ENCODE results near the gene ARHGEF38. TPM values are rescaled to one million over a fixed set of nuclear protein-coding genes. Genes with fewer than 3 reads are reported as not detected.

The ARHGEF38 gene
- total RNA-seq, 1 donor from 2014 or later = 15.5 TPM

GRCh38 chr4:105558277-105558676 is 5.9 kb downstream of the ARHGEF38 start:
- DNase-seq = no peak
- Histone ChIP-seq H3K27ac (no peak overlapping the region), H3K27me3 (no peaks in the 10 kb centered on the region), H3K36me3 (no peaks in the 10 kb centered on the region), H3K9me3 (no peaks in the 10 kb centered on the region), H3K4me3 (no peak overlapping the region), H3K4me1 (peaks cover 3% of the 10 kb centered on the region)
- peak; percentile 37 for ATAC-seq
- TF ChIP-seq CTCF (IDR thresholded peaks at IDR 0.05) = no peak
- intact Hi-C loops (cut with DNase I) = no loop called here

GRCh38 chr4:105560421-105560848 is 8.0 kb downstream of the ARHGEF38 start:
- DNase-seq (no peak), ATAC-seq (no peak)
- Histone ChIP-seq H3K27me3 (no peaks in the 10 kb centered on the region), H3K36me3 (no peaks in the 10 kb centered on the region), H3K9me3 (no peaks in the 10 kb centered on the region), H3K27ac (no peak overlapping the region), H3K4me3 (no peak overlapping the region), H3K4me1 (peaks cover 3% of the 10 kb centered on the region)
- intact Hi-C loops (cut with DNase I) = no loop called here
- TF ChIP-seq CTCF (IDR thresholded peaks at IDR 0.05) = no peak

- peaks cover 3% of the 10 kb centered on the region for H3K4me1 ChIP-seq
- H3K9me3 ChIP-seq = no peaks in the 10 kb centered on the region
- no peak for TF ChIP-seq CTCF (IDR thresholded peaks at IDR 0.05)
- intact Hi-C loops (cut with DNase I) = no loop called here
- H3K36me3 ChIP-seq = no peaks in the 10 kb centered on the region
- no peaks in the 10 kb centered on the region for H3K27me3 ChIP-seq
- ATAC-seq (no peak), DNase-seq (no peak)
- no peak overlapping the region for H3K4me3 ChIP-seq
- no peak overlapping the region for H3K27ac ChIP-seq
These were observed 10.9 kb downstream of the ARHGEF38 start for GRCh38 chr4:105563352-105563751.

- no peaks in the 10 kb centered on the region for H3K36me3 ChIP-seq
- no peak overlapping the region for H3K27ac ChIP-seq
- no peak for ATAC-seq
- H3K4me3 ChIP-seq = no peak overlapping the region
- no peaks in the 10 kb centered on the region for H3K9me3 ChIP-seq
- intact Hi-C loops (cut with DNase I) = no loop called here
- no peak for DNase-seq
- no peak for TF ChIP-seq CTCF (IDR thresholded peaks at IDR 0.05)
- no peaks in the 10 kb centered on the region for H3K4me1 ChIP-seq
- H3K27me3 ChIP-seq = no peaks in the 10 kb centered on the region
These were observed 16.2 kb downstream of the ARHGEF38 start for GRCh38 chr4:105568584-105568983.

GRCh38 chr4:105569057-105569865 is 16.8 kb downstream of the ARHGEF38 start:
- Histone ChIP-seq H3K4me1 (no peaks in the 10 kb centered on the region), H3K4me3 (no peak overlapping the region), H3K27ac (no peak overlapping the region), H3K9me3 (no peaks in the 10 kb centered on the region), H3K36me3 (no peaks in the 10 kb centered on the region), H3K27me3 (no peaks in the 10 kb centered on the region)
- intact Hi-C loops (cut with DNase I) = no loop called here
- no peak for TF ChIP-seq CTCF (IDR thresholded peaks at IDR 0.05)
- DNase-seq (no peak), ATAC-seq (no peak)

All from upper lobe of right lung (tissue), 1 donor.